Thyroid gland (tissue), 4 donors: ENCODE results near the gene C11orf58.

ENCODE experiments used
- POLR2A ChIP-seq, 2 donors: fragments of 450-650 bp; IDR thresholded peaks; one replicate each; pipeline ENCODE4 v1.6.1; 2017; ENCODE audit warnings: antibody characterized with exemption in 2 of 2, mild to moderate bottlenecking in 2 of 2, moderate library complexity in 1 of 2
- TF ChIP-seq, protein P1 (sequence below), 6 experiments: fragments of 200-600 bp in 3 of 6; fragments of 450-650 bp in 3 of 6; sonication (generic) in 3 of 6; IDR thresholded peaks; one replicate each; pipeline ENCODE4 v1.5.1; 2016 to 2019; ENCODE audit warnings: antibody characterized with exemption in 6 of 6, mild to moderate bottlenecking in 2 of 6, inconsistent platforms in 1 of 6, moderate library complexity in 1 of 6

DNA sequence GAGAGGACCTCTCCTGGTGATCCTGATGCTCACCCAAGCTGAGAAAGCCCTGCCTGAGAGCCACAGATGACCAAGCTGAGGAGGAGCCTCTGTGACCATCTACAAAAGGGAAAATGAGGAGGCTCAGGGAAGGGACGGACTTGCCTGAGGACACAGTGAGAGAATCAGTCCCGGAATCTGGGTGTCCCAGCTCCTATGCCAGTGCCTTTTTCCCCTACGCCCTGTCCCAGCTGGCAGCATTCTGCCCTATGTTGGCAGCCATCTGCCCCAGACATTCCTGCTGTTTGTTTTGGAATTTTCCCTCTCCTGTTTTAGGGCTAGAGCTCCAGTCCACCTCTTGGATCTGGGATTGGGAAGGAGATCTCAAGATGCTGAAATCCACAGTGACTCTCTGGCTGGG is 54.6 kb downstream of the C11orf58 start:
- TF ChIP-seq, protein P1, sequence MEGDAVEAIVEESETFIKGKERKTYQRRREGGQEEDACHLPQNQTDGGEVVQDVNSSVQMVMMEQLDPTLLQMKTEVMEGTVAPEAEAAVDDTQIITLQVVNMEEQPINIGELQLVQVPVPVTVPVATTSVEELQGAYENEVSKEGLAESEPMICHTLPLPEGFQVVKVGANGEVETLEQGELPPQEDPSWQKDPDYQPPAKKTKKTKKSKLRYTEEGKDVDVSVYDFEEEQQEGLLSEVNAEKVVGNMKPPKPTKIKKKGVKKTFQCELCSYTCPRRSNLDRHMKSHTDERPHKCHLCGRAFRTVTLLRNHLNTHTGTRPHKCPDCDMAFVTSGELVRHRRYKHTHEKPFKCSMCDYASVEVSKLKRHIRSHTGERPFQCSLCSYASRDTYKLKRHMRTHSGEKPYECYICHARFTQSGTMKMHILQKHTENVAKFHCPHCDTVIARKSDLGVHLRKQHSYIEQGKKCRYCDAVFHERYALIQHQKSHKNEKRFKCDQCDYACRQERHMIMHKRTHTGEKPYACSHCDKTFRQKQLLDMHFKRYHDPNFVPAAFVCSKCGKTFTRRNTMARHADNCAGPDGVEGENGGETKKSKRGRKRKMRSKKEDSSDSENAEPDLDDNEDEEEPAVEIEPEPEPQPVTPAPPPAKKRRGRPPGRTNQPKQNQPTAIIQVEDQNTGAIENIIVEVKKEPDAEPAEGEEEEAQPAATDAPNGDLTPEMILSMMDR (IDR thresholded peaks at IDR 0.05), result no peak
- TF ChIP-seq POLR2A (IDR thresholded peaks at IDR 0.05), result no peak
